ENCODE results near the gene CCT7. TPM values are rescaled to one million over a fixed set of nuclear protein-coding genes. Genes with fewer than 3 reads are reported as not detected.

CCT7 gene
- total and polyA plus RNA-seq, 10 of the 15 experiments (the other 5 are each of a cell fraction or from before 2014, with no cell fraction given) = 206 to 598 (median 486) TPM

- TF ChIP-seq MAX (IDR thresholded peaks at IDR 0.05; ENCODE audit: low read depth, low read length) (0 out of 2 replicates have a peak, but pooled peaks have one; percentile 37), ELK1 (IDR thresholded peaks at IDR 0.05; ENCODE audit: low read depth, low read length) (peak; percentile 98), PAX8 (IDR thresholded peaks at IDR 0.05) (no peak), SUPT20H (IDR thresholded peaks at IDR 0.05; ENCODE audit: borderline replicate concordance, control insufficient read depth, low read depth, low read length) (no peak), FOXM1 (IDR thresholded peaks at IDR 0.05; ENCODE audit: low read depth, low read length) (no peak), DPF2 (IDR thresholded peaks at IDR 0.05) (0 out of 2 replicates have a peak, but pooled peaks have one; percentile 27), ZNF274 (IDR thresholded peaks at IDR 0.05; ENCODE audit: insufficient read depth, insufficient read length) (no peak), TBL1XR1 (IDR thresholded peaks at IDR 0.05; ENCODE audit: low read depth, low read length) (no peak; the same call in 1 of the 2 replicates), NR2F1 (conservative IDR thresholded peaks at IDR 0.05) (no peak)
- TF ChIP-seq, protein P1, sequence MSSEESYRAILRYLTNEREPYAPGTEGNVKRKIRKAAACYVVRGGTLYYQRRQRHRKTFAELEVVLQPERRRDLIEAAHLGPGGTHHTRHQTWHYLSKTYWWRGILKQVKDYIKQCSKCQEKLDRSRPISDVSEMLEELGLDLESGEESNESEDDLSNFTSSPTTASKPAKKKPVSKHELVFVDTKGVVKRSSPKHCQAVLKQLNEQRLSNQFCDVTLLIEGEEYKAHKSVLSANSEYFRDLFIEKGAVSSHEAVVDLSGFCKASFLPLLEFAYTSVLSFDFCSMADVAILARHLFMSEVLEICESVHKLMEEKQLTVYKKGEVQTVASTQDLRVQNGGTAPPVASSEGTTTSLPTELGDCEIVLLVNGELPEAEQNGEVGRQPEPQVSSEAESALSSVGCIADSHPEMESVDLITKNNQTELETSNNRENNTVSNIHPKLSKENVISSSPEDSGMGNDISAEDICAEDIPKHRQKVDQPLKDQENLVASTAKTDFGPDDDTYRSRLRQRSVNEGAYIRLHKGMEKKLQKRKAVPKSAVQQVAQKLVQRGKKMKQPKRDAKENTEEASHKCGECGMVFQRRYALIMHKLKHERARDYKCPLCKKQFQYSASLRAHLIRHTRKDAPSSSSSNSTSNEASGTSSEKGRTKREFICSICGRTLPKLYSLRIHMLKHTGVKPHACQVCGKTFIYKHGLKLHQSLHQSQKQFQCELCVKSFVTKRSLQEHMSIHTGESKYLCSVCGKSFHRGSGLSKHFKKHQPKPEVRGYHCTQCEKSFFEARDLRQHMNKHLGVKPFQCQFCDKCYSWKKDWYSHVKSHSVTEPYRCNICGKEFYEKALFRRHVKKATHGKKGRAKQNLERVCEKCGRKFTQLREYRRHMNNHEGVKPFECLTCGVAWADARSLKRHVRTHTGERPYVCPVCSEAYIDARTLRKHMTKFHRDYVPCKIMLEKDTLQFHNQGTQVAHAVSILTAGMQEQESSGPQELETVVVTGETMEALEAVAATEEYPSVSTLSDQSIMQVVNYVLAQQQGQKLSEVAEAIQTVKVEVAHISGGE (CRISPR knock-in tag; IDR thresholded peaks at IDR 0.05) = no peak
Measured at GRCh38 chr2:73293534-73294171, 59.5 kb downstream of the CCT7 start, which contains the start of gene EGR4 (continued).
